ENCODE measurements around the gene B9D1. TPM values are rescaled to one million over a fixed set of nuclear protein-coding genes. Genes with fewer than 3 reads are reported as not detected.
A peak's percentile ranks its signal among the peaks of the same experiment; 100 is the strongest.

B9D1 gene, protein sequence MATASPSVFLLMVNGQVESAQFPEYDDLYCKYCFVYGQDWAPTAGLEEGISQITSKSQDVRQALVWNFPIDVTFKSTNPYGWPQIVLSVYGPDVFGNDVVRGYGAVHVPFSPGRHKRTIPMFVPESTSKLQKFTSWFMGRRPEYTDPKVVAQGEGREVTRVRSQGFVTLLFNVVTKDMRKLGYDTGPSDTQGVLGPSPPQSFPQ
- 100 to 1,000 TPM in 1 of 4 donors, 10 to 100 TPM in 2, 1 to 10 TPM in 1; 3.8 to 105 (median 25.6) TPM for total RNA-seq

DNA sequence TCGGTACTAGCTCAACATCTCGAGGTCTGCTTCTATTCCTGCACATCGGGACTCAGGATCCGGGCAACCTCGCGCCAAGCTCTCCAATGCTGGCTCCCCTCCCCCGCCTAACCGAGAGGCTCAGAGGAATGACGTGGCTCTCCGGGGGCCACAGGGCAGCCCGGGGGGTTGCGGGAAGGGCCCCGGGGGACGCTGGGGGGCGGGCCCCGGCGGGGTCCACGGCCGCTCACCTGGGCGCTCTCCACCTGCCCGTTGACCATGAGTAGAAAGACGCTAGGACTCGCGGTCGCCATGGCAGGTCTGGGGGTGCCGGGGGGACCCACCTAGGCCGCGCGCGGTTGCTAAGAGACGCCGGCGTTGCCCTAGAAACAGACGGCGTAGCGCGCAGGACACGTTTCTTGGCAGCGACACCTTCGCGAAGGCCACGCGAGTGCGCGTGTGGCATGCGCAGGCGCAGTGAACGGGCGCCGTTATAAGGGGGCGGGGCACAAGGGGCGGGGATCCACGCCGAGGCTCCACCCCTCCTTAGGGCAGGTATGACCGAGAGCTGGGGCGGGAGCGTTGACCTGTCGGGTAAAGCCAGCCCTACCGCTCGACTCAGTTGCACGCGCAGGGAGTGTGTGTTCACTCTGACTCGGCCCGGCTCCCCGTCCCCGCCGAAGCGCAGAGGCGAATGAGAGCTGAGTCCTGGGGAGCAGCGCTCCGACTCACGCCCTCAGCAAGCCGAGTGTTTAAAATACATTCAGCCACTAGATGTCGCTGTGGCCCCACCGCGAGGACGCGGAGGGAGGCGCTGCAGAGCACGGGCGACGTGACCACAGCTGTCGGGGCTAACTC, at the start of gene B9D1:
Gene B9D1 (minus strand): TSS at position 447 of the 837 bp plus-strand sequence. CDS start 154 bp downstream, at position 293.
- no peaks in the 10 kb centered on the region for H3K36me3 ChIP-seq
- H3K9me3 ChIP-seq: no peaks in the 10 kb centered on the region
- TF ChIP-seq, protein P1, sequence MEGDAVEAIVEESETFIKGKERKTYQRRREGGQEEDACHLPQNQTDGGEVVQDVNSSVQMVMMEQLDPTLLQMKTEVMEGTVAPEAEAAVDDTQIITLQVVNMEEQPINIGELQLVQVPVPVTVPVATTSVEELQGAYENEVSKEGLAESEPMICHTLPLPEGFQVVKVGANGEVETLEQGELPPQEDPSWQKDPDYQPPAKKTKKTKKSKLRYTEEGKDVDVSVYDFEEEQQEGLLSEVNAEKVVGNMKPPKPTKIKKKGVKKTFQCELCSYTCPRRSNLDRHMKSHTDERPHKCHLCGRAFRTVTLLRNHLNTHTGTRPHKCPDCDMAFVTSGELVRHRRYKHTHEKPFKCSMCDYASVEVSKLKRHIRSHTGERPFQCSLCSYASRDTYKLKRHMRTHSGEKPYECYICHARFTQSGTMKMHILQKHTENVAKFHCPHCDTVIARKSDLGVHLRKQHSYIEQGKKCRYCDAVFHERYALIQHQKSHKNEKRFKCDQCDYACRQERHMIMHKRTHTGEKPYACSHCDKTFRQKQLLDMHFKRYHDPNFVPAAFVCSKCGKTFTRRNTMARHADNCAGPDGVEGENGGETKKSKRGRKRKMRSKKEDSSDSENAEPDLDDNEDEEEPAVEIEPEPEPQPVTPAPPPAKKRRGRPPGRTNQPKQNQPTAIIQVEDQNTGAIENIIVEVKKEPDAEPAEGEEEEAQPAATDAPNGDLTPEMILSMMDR (IDR thresholded peaks at IDR 0.05): peak; percentile 98 to 100 (median 100)
- TF ChIP-seq POLR2A (IDR thresholded peaks at IDR 0.05): peak; percentile 30 to 58
- intact Hi-C loops (cut with DNase I; ENCODE audit: low total_unique reads): no loop called here
- no peaks in the 10 kb centered on the region for H3K27me3 ChIP-seq
- DNase-seq: peak; percentile 94 to 97
- H3K4me1 ChIP-seq: no peaks in the 10 kb centered on the region
- peak within 1 kb of the TSS; percentile 59 to 82 for H3K4me3 ChIP-seq
- H3K27ac ChIP-seq: peak within 1 kb of the TSS; percentile 88 to 93

GRCh38 chr17:19411631-19412030, 49.1 kb upstream of the B9D1 start:
- TF ChIP-seq POLR2A (IDR thresholded peaks at IDR 0.05): no peak
- TF ChIP-seq, protein P1 (IDR thresholded peaks at IDR 0.05): no peak
- H3K27me3 ChIP-seq: no peaks in the 10 kb centered on the region
- peaks cover 0 to 2% of the 10 kb centered on the region in 2 donors for H3K4me1 ChIP-seq
- no peak overlapping the region for H3K4me3 ChIP-seq
- H3K27ac ChIP-seq: no peak overlapping the region
- intact Hi-C loops (cut with DNase I; ENCODE audit: low total_unique reads): no loop called here
- no peaks in the 10 kb centered on the region for H3K36me3 ChIP-seq
- no peaks in the 10 kb centered on the region for H3K9me3 ChIP-seq
- DNase-seq: no peak

DNA sequence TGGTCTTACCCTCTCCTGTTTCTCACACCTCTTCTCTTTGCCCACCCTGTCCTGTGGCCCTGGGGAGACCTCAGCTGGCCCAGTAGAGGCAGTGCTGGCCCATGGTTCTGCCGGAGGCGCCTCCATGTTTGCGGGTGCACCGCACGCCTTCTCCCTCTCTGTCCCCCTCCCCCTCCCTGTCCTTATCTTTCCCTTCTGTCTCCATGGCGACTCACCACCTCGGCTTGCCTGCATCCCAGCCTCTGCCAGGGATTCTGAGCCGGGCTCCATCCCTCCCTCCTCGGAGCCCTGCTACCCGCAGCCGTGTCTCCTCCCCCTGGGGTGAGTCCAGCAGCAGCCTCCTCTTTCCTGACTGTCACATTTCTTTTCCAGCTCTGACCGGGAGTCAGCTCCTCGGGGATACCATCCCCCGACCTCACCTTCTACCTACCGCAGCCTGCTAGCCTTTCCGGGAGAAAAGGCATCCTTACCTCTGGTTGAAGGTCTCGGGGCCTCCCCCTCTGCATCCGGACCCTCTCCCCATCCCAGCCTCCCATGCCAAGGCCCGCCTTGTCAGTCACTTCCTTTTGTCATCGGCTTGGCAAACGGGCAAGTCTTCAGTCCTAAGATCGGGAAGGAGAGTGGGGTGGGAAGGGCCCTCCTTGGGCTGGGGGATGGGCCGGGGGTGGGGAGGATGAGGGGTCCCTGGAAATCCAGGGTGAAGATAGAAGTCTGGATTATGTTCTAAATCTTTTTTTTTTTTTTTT, 48.5 kb upstream of the B9D1 start, which contains the start of gene RNF112:
Gene RNF112 (plus strand): TSS at position 358 of the 746 bp plus-strand sequence. CDS start 177 bp downstream, at position 535.
- no peak within 1 kb of the TSS for H3K27ac ChIP-seq
- peak in 1 of 2 donors; percentile 41 for DNase-seq
- no peaks in the 10 kb centered on the region for H3K27me3 ChIP-seq
- H3K4me1 ChIP-seq: peaks cover 0 to 2% of the 10 kb centered on the region in 2 donors
- H3K4me3 ChIP-seq: no peak within 1 kb of the TSS
- intact Hi-C loops (cut with DNase I; ENCODE audit: low total_unique reads): no loop called here
- no peaks in the 10 kb centered on the region for H3K9me3 ChIP-seq
- TF ChIP-seq, protein P1 (IDR thresholded peaks at IDR 0.05): peak in 2 of 4 experiments; percentile 15 to 42
- TF ChIP-seq POLR2A (IDR thresholded peaks at IDR 0.05): no peak
- H3K36me3 ChIP-seq: no peaks in the 10 kb centered on the region

DNA sequence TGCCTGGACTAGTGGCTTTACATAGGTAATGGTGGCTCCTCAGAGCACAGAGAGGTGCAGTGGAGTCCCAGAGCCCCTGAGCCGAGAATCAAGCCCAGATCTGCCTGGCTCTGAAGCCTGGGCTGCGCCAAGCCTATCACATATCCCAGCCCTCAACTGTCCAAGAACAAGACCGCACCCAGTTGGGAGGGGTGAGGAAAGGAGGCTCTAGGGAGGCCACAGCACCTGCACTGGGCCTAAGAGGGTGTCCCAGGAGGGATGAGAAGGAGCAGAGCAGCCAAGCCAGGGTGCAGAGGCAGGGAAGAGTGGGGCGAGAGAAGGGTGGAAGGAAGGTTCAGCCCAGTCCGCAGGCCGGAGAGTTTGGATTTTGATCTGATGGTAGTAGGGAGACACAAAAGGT, 47.6 kb upstream of the B9D1 start:
- intact Hi-C loops (cut with DNase I; ENCODE audit: low total_unique reads): no loop called here
- TF ChIP-seq POLR2A (IDR thresholded peaks at IDR 0.05): no peak
- TF ChIP-seq, protein P1 (IDR thresholded peaks at IDR 0.05): no peak
- no peak for DNase-seq
- Histone ChIP-seq H3K27ac (no peak overlapping the region), H3K9me3 (no peaks in the 10 kb centered on the region), H3K36me3 (no peaks in the 10 kb centered on the region), H3K4me1 (peaks cover 0 to 2% of the 10 kb centered on the region in 2 donors), H3K4me3 (no peak overlapping the region), H3K27me3 (no peaks in the 10 kb centered on the region)

Measured in uterus (tissue), 4 donors.